GM12892 (cell line): Measurements from ENCODE around the gene BBS10.

Experiments used
- POLR2A ChIP-seq: IDR thresholded peaks from 2 replicates; pipeline ENCODE4 v1.6.1; 2011; ENCODE audit warnings: low read depth, low read length, control low read depth
- TAF1 ChIP-seq: IDR thresholded peaks from 2 replicates; pipeline ENCODE4 v1.6.1; 2011; ENCODE audit warnings: low read depth, mild to moderate bottlenecking, control low read depth, low read length, borderline replicate concordance

DNA sequence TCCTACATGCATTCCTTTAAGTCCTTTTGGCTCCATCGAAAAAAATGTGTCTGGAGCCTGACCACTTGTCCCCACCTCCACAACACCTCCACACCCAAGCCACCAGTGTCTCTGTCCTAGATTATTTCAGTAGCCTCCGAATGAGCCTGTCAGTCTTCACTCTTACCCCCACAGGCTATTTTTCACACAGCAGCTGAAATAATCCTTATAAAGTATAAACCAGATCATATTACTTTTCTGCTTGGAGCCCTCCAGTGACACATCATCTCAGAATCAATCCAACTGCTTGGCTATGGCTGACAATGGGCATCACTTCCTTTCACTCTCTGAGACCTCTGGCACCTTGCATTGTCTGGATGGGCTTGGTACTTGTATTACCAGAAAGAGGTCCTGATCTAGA lies 44.9 kb downstream of the BBS10 start:
- no peak for TF ChIP-seq POLR2A
- no peak for TF ChIP-seq TAF1
